Fibroblast of mammary gland (primary cell): ENCODE results near the gene UTP4.

Source experiments
- DNase-seq: peaks from one replicate; pipeline ENCODE4 v3.0.0-alpha.2; 2010; ENCODE audit warnings: low read depth
- H3K4me3 ChIP-seq: 2 replicates; pipeline ENCODE4 v1.5.1; 2011; ENCODE audit warnings: low read depth, mild to moderate bottlenecking, low read length, moderate library complexity; ENCODE audit not compliant: control insufficient read depth
- TF ChIP-seq, protein P1 (sequence below): conservative IDR thresholded peaks from 2 replicates; pipeline ENCODE4 v1.5.1; 2011; ENCODE audit warnings: low read depth, low read length, inconsistent platforms; ENCODE audit not compliant: control insufficient read depth, insufficient read depth

UTP4 gene

DNA sequence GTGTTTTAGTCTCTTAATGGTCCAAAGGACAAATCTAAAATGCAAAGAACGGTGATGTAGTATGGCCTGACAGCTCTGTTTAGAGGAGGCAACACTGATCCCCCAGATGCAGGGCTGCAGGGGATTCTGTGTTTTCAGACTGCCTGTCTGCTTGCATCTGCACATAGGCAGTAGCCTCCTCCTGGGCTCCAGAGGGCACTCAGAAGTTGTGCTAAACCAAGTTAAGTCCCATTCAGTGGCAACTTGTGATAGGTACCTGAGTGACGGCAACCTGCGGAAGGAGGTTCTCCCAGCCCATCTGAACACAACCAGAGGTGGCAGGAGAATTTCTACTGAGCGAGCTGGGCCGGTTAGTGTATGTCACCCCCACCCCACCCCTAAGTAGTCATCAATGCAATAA lies 17.1 kb upstream of the UTP4 start:
- no peak overlapping the region for H3K4me3 ChIP-seq
- DNase-seq: no peak
- TF ChIP-seq, protein P1, sequence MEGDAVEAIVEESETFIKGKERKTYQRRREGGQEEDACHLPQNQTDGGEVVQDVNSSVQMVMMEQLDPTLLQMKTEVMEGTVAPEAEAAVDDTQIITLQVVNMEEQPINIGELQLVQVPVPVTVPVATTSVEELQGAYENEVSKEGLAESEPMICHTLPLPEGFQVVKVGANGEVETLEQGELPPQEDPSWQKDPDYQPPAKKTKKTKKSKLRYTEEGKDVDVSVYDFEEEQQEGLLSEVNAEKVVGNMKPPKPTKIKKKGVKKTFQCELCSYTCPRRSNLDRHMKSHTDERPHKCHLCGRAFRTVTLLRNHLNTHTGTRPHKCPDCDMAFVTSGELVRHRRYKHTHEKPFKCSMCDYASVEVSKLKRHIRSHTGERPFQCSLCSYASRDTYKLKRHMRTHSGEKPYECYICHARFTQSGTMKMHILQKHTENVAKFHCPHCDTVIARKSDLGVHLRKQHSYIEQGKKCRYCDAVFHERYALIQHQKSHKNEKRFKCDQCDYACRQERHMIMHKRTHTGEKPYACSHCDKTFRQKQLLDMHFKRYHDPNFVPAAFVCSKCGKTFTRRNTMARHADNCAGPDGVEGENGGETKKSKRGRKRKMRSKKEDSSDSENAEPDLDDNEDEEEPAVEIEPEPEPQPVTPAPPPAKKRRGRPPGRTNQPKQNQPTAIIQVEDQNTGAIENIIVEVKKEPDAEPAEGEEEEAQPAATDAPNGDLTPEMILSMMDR: no peak

DNA sequence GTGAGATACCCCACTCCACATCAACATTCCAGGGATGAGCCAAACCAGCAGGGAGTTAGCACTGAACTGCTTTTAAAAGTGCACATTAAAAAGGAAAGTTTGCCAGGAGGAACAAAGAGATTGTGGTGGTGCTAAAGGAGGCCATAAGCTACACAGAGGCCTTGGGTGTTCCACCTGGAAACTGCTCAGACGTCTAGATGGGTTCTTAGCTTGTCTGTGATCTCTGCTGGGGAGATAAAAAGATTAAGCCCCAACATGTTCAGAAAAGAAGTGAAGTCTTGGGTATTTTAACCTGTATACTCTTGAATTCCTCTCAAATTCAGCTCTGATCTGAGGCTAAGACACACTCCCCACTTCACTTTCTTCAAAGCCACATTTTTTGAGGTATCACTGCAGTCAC lies 16.6 kb upstream of the UTP4 start:
- TF ChIP-seq, protein P1: no peak
- no peak for DNase-seq

DNA sequence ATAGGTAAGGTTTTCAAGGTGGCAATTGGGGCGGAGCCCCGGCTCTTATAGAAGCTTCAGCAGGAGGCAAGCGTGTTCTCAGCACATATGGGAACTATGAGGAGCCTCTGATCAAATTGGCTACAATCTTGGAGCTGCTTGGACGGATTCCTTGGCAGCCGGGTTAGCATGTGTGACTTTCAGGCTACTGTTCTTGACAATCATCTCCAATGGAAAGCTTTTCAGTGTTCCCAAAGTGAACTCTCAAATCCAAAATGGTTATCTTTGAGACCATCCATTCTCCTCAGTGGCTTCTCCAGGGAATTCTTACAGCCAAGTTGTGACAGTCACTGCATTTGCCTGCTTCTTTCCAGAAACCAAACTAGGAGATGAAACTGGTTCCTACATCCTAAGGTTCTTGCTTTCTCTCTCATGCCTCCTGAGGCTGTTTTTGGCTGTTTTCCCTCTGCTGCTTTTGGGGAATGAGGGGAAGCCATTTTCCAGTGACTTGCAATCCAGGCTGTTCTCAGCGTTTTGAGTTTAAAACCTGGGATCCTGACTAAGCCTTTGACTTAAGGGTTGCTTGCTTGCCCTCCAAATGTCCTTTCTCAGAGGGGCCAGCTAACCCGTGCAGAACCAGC lies 16.1 kb upstream of the UTP4 start:
- no peak for DNase-seq
- TF ChIP-seq, protein P1: no peak

More for the DNA sequence above, 16.6 kb upstream of the UTP4 start:
- H3K4me3 ChIP-seq: no peak overlapping the region

DNA sequence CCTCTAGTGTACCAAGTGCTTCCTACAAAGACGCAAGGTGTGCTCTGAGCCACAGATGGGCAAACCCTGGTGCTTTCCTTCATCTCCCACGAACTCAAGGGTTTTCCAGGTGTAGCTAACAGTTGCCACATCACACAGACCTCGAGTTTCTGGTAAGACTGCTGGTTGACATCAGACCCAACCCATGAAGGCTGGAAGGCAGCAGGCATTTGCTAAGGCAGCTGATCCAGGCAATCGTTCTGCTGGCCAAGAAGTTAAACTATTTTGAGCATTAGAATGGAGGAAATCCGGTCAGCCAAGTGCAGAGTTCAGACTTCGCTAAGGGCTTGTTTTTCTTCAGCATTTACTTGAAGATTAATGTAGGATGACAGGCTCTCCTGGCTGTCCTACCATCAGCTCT lies 15.5 kb upstream of the UTP4 start:
- no peak for DNase-seq
- TF ChIP-seq, protein P1: no peak
- no peak overlapping the region for H3K4me3 ChIP-seq

More for the DNA sequence above, 16.1 kb upstream of the UTP4 start:
- H3K4me3 ChIP-seq: no peak overlapping the region

DNA sequence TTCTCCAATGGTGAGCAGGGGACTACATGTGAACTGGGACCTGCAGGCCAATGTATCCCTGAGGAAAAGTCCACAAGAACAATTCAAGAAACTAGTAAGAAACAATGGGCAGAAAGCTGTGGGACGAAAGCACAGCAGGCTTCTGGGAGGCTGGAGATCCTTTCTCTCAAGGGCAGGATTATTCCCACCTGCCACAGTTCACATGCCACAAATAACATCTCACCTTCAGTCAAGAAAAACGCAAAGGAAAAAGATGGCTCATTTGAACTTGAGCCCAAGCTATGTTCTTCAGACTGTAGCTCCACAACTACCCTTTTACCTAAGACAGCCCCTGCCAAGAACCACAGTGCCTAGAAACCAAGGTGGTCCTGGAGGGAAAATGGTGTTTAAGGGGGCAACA lies 14.0 kb upstream of the UTP4 start:
- H3K4me3 ChIP-seq: no peak overlapping the region
- TF ChIP-seq, protein P1: no peak
- no peak for DNase-seq

DNA sequence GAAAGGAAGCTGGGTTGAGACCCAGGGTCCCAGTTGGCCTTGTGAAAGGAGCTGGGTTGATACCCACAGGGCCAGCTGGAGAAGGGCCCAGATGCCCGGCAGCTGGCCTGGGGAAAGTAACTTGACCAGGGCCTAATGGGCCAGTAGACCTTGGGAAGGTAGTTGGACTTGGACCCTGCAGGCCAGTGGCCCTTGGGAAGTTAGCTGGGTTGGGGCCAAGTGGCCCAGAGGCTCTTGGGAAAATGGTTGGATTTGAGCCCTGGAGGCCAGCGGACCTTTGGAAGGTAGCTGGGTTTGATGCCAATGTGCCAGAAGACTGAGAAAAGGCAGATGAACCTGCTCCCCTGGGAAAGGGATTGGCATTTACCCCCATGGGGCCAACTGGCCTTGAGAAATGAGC lies 13.5 kb upstream of the UTP4 start:
- TF ChIP-seq, protein P1: no peak
- no peak for DNase-seq
- no peak overlapping the region for H3K4me3 ChIP-seq

DNA sequence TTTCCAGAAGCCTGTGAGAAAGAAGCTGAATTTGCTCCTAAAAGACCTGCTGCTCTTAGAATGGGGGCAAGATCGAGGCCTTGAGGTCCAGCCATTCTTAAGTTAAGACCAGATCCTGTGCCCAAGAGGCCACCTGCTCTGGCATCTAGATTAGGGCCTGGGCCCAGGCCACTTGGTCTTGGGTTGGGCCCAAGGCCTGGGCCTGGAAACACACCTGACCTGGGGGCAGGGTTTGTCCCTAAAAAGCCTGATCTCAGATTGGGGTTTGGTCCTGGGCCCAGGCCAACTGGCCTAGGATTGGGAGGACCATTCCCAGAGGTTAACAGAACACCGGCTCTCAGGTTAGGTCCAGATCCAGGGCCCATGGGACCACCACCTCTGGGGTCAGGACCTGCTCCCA lies 12.9 kb upstream of the UTP4 start:
- TF ChIP-seq, protein P1: no peak
- no peak overlapping the region for H3K4me3 ChIP-seq
- DNase-seq: no peak
